Subcutaneous abdominal adipose tissue (tissue), 5 donors: ENCODE measurements around the gene CCDC85C.

Experiments
- H3K27ac ChIP-seq: one replicate; pipeline ENCODE4 v1.7.0; 2013; ENCODE audit warnings: low read depth, mild to moderate bottlenecking, inconsistent platforms, low read length, moderate library complexity
- H3K27me3 ChIP-seq, 5 donors: one replicate each; pipeline ENCODE4 v1.7.0; 2013; ENCODE audit warnings: low read length in 5 of 5, inconsistent platforms in 1 of 5; ENCODE audit not compliant: control insufficient read depth in 5 of 5, insufficient read depth in 4 of 5
- H3K36me3 ChIP-seq, 5 donors: one replicate each; pipeline ENCODE4 v1.7.0; 2013; ENCODE audit warnings: low read length in 5 of 5; ENCODE audit not compliant: control insufficient read depth in 5 of 5, insufficient read depth in 5 of 5
- H3K4me1 ChIP-seq, 5 donors: one replicate each; pipeline ENCODE4 v1.7.0; 2013; ENCODE audit warnings: low read length in 5 of 5, mild to moderate bottlenecking in 3 of 5, moderate library complexity in 1 of 5; ENCODE audit not compliant: control insufficient read depth in 5 of 5, insufficient read depth in 5 of 5
- H3K4me3 ChIP-seq, 5 donors: one replicate each; pipeline ENCODE4 v1.7.0; 2013; ENCODE audit warnings: low read length in 5 of 5, low read depth in 1 of 5
- H3K9ac ChIP-seq, 5 donors: one replicate each; pipeline ENCODE4 v1.7.0; 2013; ENCODE audit warnings: low read length in 5 of 5, mild to moderate bottlenecking in 4 of 5, moderate library complexity in 3 of 5
- H3K9me3 ChIP-seq, 5 donors: one replicate each; pipeline ENCODE4 v1.7.0; 2013; ENCODE audit warnings: low read length in 5 of 5; ENCODE audit not compliant: control insufficient read depth in 5 of 5
- donor health status: healthy.
- donor health status: healthy.
- donor health status: healthy.
- donor health status: healthy.
- donor health status: healthy.

Gene CCDC85C

GRCh38 chr14:99479160-99479905 is 124.7 kb downstream of the CCDC85C start:
- Histone ChIP-seq H3K4me1 (peaks cover 4 to 43% (median 37%) of the 10 kb centered on the region in 5 donors), H3K9me3 (no peaks in the 10 kb centered on the region), H3K27ac (peak overlapping the region; percentile 79)

GRCh38 chr14:99478128-99478527 is 125.9 kb downstream of the CCDC85C start:
- H3K4me1 ChIP-seq = peaks cover 4 to 39% (median 37%) of the 10 kb centered on the region in 5 donors
- H3K27me3 ChIP-seq = no peaks in the 10 kb centered on the region
- peak overlapping the region in 1 of 5 donors; percentile 2 for H3K9ac ChIP-seq
- no peaks in the 10 kb centered on the region for H3K36me3 ChIP-seq
- no peak overlapping the region for H3K27ac ChIP-seq
- H3K9me3 ChIP-seq = no peaks in the 10 kb centered on the region
- no peak overlapping the region for H3K4me3 ChIP-seq

More at GRCh38 chr14:99479160-99479905, 124.7 kb downstream of the CCDC85C start:
- Histone ChIP-seq H3K9ac (peak overlapping the region; percentile 64 to 81 (median 70)), H3K36me3 (no peaks in the 10 kb centered on the region), H3K4me3 (peak overlapping the region; percentile 66 to 85 (median 78)), H3K27me3 (no peaks in the 10 kb centered on the region)

- Histone ChIP-seq H3K27ac (no peak overlapping the region), H3K9me3 (no peaks in the 10 kb centered on the region), H3K36me3 (no peaks in the 10 kb centered on the region), H3K9ac (no peak overlapping the region), H3K4me3 (no peak overlapping the region), H3K27me3 (no peaks in the 10 kb centered on the region), H3K4me1 (peaks cover 4 to 28% (median 25%) of the 10 kb centered on the region in 5 donors)
Measured at GRCh38 chr14:99476864-99477263, 127.1 kb downstream of the CCDC85C start.

- no peaks in the 10 kb centered on the region for H3K9me3 ChIP-seq
- H3K4me1 ChIP-seq = peaks cover 4 to 27% (median 22%) of the 10 kb centered on the region in 5 donors
- no peaks in the 10 kb centered on the region for H3K27me3 ChIP-seq
- no peak overlapping the region for H3K4me3 ChIP-seq
- H3K36me3 ChIP-seq = no peaks in the 10 kb centered on the region
- no peak overlapping the region for H3K27ac ChIP-seq
- H3K9ac ChIP-seq = no peak overlapping the region
Measured at GRCh38 chr14:99475660-99476059, 128.3 kb downstream of the CCDC85C start.

GRCh38 chr14:99475179-99475578 is 128.8 kb downstream of the CCDC85C start:
- Histone ChIP-seq H3K27ac (no peak overlapping the region), H3K4me1 (peaks cover 4 to 27% (median 22%) of the 10 kb centered on the region in 5 donors), H3K27me3 (no peaks in the 10 kb centered on the region), H3K9me3 (no peaks in the 10 kb centered on the region), H3K9ac (no peak overlapping the region), H3K4me3 (no peak overlapping the region), H3K36me3 (no peaks in the 10 kb centered on the region)

GRCh38 chr14:99473458-99473857 is 130.5 kb downstream of the CCDC85C start:
- Histone ChIP-seq H3K27me3 (no peaks in the 10 kb centered on the region), H3K36me3 (no peaks in the 10 kb centered on the region), H3K4me1 (peaks cover 2 to 13% (median 8%) of the 10 kb centered on the region in 5 donors), H3K27ac (no peak overlapping the region), H3K4me3 (no peak overlapping the region), H3K9ac (no peak overlapping the region), H3K9me3 (no peaks in the 10 kb centered on the region)

GRCh38 chr14:99472937-99473336 is 131.1 kb downstream of the CCDC85C start:
- Histone ChIP-seq H3K9me3 (no peaks in the 10 kb centered on the region), H3K27me3 (no peaks in the 10 kb centered on the region), H3K4me1 (peaks cover 2 to 10% (median 7%) of the 10 kb centered on the region in 5 donors), H3K27ac (no peak overlapping the region), H3K36me3 (no peaks in the 10 kb centered on the region), H3K4me3 (no peak overlapping the region), H3K9ac (no peak overlapping the region)

GRCh38 chr14:99471731-99472130 is 132.3 kb downstream of the CCDC85C start:
- Histone ChIP-seq H3K36me3 (no peaks in the 10 kb centered on the region), H3K27ac (no peak overlapping the region), H3K9ac (no peak overlapping the region), H3K4me3 (no peak overlapping the region), H3K4me1 (peaks cover 2 to 15% (median 8%) of the 10 kb centered on the region in 5 donors), H3K9me3 (no peaks in the 10 kb centered on the region), H3K27me3 (no peaks in the 10 kb centered on the region)

- no peak overlapping the region for H3K9ac ChIP-seq
- no peaks in the 10 kb centered on the region for H3K9me3 ChIP-seq
- H3K36me3 ChIP-seq = peaks cover 0 to 16% (median 15%) of the 10 kb centered on the region in 5 donors
- no peaks in the 10 kb centered on the region for H3K27me3 ChIP-seq
- peaks cover 0 to 15% (median 4%) of the 10 kb centered on the region in 5 donors for H3K4me1 ChIP-seq
- no peak overlapping the region for H3K27ac ChIP-seq
- no peak overlapping the region for H3K4me3 ChIP-seq
Measured at GRCh38 chr14:99468836-99469592, 135.0 kb downstream of the CCDC85C start.

GRCh38 chr14:99468081-99468480 is 135.9 kb downstream of the CCDC85C start:
- Histone ChIP-seq H3K36me3 (peaks cover 0 to 25% (median 23%) of the 10 kb centered on the region in 5 donors), H3K27me3 (no peaks in the 10 kb centered on the region), H3K27ac (no peak overlapping the region), H3K4me3 (no peak overlapping the region), H3K9me3 (no peaks in the 10 kb centered on the region), H3K9ac (no peak overlapping the region), H3K4me1 (peaks cover 0 to 15% (median 4%) of the 10 kb centered on the region in 5 donors)
